ENCODE data around the gene PAX3.

DNA sequence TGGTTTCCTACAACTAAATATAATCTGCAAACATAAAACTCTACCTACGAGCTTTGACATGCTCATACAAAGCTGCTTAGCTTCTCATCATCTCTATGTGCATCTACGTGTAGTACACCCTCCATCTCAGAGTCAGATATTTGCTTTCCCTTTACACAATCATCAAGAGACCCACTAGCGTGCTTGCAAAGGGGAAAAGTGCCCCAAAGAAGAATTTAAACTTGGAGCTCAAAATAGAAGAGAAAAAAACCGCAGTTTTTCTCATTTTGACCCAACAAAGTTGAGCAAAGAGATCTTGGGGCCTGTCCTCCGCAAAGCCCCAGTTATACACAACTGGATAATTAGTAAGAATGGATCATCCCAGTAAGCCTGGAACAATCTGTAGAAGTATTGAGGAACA, 104.1 kb downstream of the PAX3 start:
- TF ChIP-seq ZNF274 (IDR thresholded peaks at IDR 0.05; ENCODE audit: low read depth, low read length): no peak
- no peak for TF ChIP-seq YY1 (IDR thresholded peaks at IDR 0.05; ENCODE audit: insufficient read depth, insufficient read length)
